Measurements from ENCODE around the gene SLC25A29.
A peak's percentile ranks its signal among the peaks of the same experiment; 100 is the strongest.

The SLC25A29 gene

DNA sequence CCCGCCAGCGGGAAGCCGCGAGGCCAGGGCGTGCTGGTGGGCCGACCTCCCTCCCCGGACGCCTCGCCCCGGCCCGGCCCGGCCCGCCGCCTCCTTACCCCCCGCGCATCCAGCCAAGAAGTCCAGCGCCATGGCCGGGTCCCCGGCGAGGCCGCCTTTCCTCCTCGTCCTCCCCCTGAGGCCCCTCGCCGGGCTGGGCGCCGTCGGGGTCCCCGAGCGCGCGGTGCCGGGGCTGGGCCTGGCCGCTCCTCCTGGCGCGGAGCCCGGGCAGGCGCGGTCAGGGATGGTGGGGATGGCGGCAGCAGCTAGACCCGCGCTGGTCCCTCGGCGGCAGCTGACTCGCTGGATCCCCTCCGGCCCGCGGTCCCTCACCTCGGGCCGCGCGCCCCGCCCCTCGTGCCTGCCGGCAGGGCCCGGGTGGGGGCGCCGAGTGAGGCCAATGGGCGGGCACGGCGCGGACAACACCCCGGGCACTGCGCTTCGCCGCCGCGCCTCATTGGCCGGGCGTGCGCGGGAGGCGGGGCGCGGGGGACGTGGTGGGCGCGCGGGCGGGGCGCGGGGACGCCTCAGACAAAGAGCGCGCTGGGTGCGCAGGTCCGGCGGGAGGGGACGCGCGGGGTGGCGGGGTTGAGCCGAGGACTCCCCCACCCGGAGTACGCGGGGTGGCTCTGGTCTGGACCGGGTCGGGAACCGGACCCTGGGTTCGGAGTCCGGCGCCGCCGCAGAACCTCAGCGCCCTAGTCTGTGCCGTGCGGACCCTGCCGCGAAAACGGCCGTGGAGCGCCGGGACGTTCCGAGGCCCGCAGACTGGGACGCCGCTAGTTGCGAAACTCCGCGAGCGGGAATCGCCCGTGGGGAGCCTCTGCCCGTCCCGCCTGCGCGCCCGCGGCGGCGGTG lies at the start of gene SLC25A29 (continued):
- peak; percentile 64; the same call in 1 of the 2 replicates for TF ChIP-seq SP7 (tag by site-specific recombination; IDR thresholded peaks at IDR 0.05)
- TF ChIP-seq, protein P1, sequence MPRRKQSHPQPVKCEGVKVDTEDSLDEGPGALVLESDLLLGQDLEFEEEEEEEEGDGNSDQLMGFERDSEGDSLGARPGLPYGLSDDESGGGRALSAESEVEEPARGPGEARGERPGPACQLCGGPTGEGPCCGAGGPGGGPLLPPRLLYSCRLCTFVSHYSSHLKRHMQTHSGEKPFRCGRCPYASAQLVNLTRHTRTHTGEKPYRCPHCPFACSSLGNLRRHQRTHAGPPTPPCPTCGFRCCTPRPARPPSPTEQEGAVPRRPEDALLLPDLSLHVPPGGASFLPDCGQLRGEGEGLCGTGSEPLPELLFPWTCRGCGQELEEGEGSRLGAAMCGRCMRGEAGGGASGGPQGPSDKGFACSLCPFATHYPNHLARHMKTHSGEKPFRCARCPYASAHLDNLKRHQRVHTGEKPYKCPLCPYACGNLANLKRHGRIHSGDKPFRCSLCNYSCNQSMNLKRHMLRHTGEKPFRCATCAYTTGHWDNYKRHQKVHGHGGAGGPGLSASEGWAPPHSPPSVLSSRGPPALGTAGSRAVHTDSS (tag by site-specific recombination; IDR thresholded peaks at IDR 0.05) = no peak
- TF ChIP-seq ZNF791 (tag by site-specific recombination; IDR thresholded peaks at IDR 0.05) = no peak
- TF ChIP-seq ZBTB11 (tag by site-specific recombination; conservative IDR thresholded peaks at IDR 0.05; ENCODE audit: low read depth) = 0 out of 2 replicates have a peak, but pooled peaks have one; percentile 24
- peak; percentile 83; the same call in 1 of the 2 replicates for TF ChIP-seq ZBTB7A (tag by site-specific recombination; IDR thresholded peaks at IDR 0.05; ENCODE audit: low read depth)
- TF ChIP-seq, protein P2, sequence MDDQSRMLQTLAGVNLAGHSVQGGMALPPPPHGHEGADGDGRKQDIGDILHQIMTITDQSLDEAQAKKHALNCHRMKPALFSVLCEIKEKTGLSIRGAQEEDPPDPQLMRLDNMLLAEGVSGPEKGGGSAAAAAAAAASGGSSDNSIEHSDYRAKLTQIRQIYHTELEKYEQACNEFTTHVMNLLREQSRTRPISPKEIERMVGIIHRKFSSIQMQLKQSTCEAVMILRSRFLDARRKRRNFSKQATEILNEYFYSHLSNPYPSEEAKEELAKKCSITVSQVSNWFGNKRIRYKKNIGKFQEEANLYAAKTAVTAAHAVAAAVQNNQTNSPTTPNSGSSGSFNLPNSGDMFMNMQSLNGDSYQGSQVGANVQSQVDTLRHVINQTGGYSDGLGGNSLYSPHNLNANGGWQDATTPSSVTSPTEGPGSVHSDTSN (CRISPR knock-in tag; IDR thresholded peaks at IDR 0.05) = 0 out of 2 replicates have a peak, but pooled peaks have one; percentile 14
- TF ChIP-seq ZBTB8A (tag by site-specific recombination; IDR thresholded peaks at IDR 0.05) = 0 out of 2 replicates have a peak, but pooled peaks have one; percentile 68
- TF ChIP-seq ZNF239 (tag by site-specific recombination; IDR thresholded peaks at IDR 0.05) = no peak
- TF ChIP-seq REPIN1 (tag by site-specific recombination; IDR thresholded peaks at IDR 0.05; ENCODE audit: low read depth) = no peak
- TF ChIP-seq ZBTB20 (tag by site-specific recombination; IDR thresholded peaks at IDR 0.05) = no peak
- peak; percentile 21; the same call in 1 of the 2 replicates for TF ChIP-seq ZIC2 (tag by site-specific recombination; IDR thresholded peaks at IDR 0.05)
- peak; percentile 34; the same call in 1 of the 2 replicates for TF ChIP-seq ZNF843 (tag by site-specific recombination; IDR thresholded peaks at IDR 0.05)
- TF ChIP-seq ZFP3 (tag by site-specific recombination; IDR thresholded peaks at IDR 0.05; ENCODE audit: low read depth) = no peak
- peak; percentile 42 for TF ChIP-seq ZEB2 (tag by site-specific recombination; IDR thresholded peaks at IDR 0.05)
- no peak for TF ChIP-seq ZNF202 (tag by site-specific recombination; IDR thresholded peaks at IDR 0.05; ENCODE audit: borderline replicate concordance)
- TF ChIP-seq ZNF211 (tag by site-specific recombination; IDR thresholded peaks at IDR 0.05; ENCODE audit: low read depth) = no peak
- TF ChIP-seq ZNF837 (tag by site-specific recombination; IDR thresholded peaks at IDR 0.05) = no peak
- TF ChIP-seq ZNF433 (tag by site-specific recombination; IDR thresholded peaks at IDR 0.05; ENCODE audit: low read depth) = no peak
- 0 out of 2 replicates have a peak, but pooled peaks have one; percentile 14 for TF ChIP-seq CTCF (tag by site-specific recombination; IDR thresholded peaks at IDR 0.05)
- TF ChIP-seq WT1 (tag by site-specific recombination; IDR thresholded peaks at IDR 0.05) = no peak
- TF ChIP-seq ZNF76 (tag by site-specific recombination; IDR thresholded peaks at IDR 0.05; ENCODE audit: borderline replicate concordance, low read depth) = peak; percentile 30; the same call in 1 of the 2 replicates
- TF ChIP-seq MEIS1 (CRISPR knock-in tag; IDR thresholded peaks at IDR 0.05; ENCODE audit: borderline replicate concordance) = no peak
- TF ChIP-seq ZNF335 (tag by site-specific recombination; conservative IDR thresholded peaks at IDR 0.05) = peak; percentile 81
- 0 out of 2 replicates have a peak, but pooled peaks have one; percentile 71 for TF ChIP-seq ZNF391 (tag by site-specific recombination; IDR thresholded peaks at IDR 0.05; ENCODE audit: borderline replicate concordance, low read depth)
- TF ChIP-seq KLF8 (tag by site-specific recombination; IDR thresholded peaks at IDR 0.05) = peak; percentile 46; the same call in 1 of the 2 replicates
- TF ChIP-seq KLF7 (tag by site-specific recombination; IDR thresholded peaks at IDR 0.05; ENCODE audit: borderline replicate concordance) = no peak
- no peak for TF ChIP-seq PRDM6 (tag by site-specific recombination; IDR thresholded peaks at IDR 0.05)
- no peak for TF ChIP-seq ZNF645 (tag by site-specific recombination; IDR thresholded peaks at IDR 0.05)
